ENCODE results near the gene IQGAP2. TPM values are rescaled to one million over a fixed set of nuclear protein-coding genes. Genes with fewer than 3 reads are reported as not detected.

Gene IQGAP2
- total and polyA plus RNA-seq, 8 donors, result 15.6 to 29.1 (median 17.1) TPM

DNA sequence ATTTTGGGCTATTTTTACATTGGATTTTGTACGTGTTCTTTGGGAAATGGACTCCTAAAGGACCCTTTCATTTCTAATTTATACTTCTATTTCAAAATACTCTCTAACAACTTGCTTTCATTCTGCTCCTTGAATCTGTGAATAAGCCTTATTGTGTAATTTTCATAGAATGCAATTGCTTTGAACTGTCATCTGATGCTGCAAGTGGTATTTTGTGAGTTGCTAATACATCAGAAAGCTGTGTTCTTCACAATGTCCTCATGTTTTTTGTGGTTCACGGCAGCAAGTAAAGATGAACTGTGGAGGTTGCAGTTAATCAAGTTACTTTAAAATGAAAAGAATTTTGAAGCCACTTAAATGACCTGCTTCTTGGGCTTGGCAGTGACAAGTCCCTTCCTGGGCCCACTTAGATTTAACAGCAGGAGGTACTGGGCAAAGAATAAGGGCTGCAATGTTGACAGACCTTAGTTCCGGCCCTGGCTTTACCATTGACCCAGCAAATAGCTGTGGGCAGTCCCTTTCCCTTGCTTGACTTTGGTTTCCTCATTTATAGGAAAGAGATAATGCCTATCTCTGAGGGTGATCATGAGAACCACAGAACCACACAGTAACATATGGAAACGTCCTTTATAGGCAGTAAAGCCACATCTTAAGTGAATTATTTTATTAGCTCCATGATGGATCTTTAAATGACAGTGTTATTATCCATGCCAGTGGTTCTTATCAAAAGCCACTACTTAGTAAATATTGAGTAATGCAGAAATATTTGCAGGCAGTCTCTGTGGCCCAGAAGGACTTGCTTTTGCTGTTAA is 54.8 kb downstream of the IQGAP2 start:
- no peaks in the 10 kb centered on the region for H3K27me3 ChIP-seq
- ATAC-seq, result peak; percentile 76
- no peaks in the 10 kb centered on the region for H3K36me3 ChIP-seq
- H3K27ac ChIP-seq, result peak overlapping the region in 1 of 2 donors; percentile 38
- peaks cover 4 to 17% of the 10 kb centered on the region in 2 donors for H3K4me1 ChIP-seq
- H3K9me3 ChIP-seq, result no peaks in the 10 kb centered on the region
- DNase-seq, result no peak
- no peak overlapping the region for H3K4me3 ChIP-seq
- TF ChIP-seq, protein P1, sequence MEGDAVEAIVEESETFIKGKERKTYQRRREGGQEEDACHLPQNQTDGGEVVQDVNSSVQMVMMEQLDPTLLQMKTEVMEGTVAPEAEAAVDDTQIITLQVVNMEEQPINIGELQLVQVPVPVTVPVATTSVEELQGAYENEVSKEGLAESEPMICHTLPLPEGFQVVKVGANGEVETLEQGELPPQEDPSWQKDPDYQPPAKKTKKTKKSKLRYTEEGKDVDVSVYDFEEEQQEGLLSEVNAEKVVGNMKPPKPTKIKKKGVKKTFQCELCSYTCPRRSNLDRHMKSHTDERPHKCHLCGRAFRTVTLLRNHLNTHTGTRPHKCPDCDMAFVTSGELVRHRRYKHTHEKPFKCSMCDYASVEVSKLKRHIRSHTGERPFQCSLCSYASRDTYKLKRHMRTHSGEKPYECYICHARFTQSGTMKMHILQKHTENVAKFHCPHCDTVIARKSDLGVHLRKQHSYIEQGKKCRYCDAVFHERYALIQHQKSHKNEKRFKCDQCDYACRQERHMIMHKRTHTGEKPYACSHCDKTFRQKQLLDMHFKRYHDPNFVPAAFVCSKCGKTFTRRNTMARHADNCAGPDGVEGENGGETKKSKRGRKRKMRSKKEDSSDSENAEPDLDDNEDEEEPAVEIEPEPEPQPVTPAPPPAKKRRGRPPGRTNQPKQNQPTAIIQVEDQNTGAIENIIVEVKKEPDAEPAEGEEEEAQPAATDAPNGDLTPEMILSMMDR (IDR thresholded peaks at IDR 0.05), result no peak
- intact Hi-C loops (cut with DNase I), result no loop called here

DNA sequence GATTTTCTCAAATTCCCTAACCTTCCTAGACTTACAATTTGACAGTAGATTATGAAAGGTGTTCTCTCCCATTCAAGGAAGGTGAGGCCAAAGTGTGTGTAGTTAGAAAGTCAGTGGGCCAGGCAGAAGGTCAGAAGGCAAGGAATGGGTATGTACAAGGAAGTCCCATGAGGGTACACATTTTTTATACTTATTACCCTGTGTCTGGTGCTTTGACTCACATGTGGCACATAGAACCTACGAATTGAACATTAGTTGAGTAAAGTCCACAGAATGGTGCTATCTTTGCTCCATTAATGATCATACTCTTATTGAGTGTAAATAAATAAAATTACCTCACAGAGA is 55.4 kb downstream of the IQGAP2 start:
- no peaks in the 10 kb centered on the region for H3K9me3 ChIP-seq
- ATAC-seq, result no peak
- TF ChIP-seq, protein P1 (IDR thresholded peaks at IDR 0.05), result no peak
- no peak overlapping the region for H3K4me3 ChIP-seq
- H3K27me3 ChIP-seq, result no peaks in the 10 kb centered on the region
- peaks cover 4 to 14% of the 10 kb centered on the region in 2 donors for H3K4me1 ChIP-seq
- no peak overlapping the region for H3K27ac ChIP-seq
- DNase-seq, result no peak
- no peaks in the 10 kb centered on the region for H3K36me3 ChIP-seq
- intact Hi-C loops (cut with DNase I), result no loop called here

GRCh38 chr5:76460104-76460503 is 57.0 kb downstream of the IQGAP2 start:
- ATAC-seq (no peak), DNase-seq (no peak)
- Histone ChIP-seq H3K4me1 (peaks cover 4 to 14% of the 10 kb centered on the region in 2 donors), H3K36me3 (no peaks in the 10 kb centered on the region), H3K27me3 (no peaks in the 10 kb centered on the region), H3K4me3 (no peak overlapping the region), H3K27ac (no peak overlapping the region), H3K9me3 (no peaks in the 10 kb centered on the region)
- TF ChIP-seq, protein P1 (IDR thresholded peaks at IDR 0.05), result no peak
- intact Hi-C loops (cut with DNase I), result no loop called here

- DNase-seq (no peak), ATAC-seq (no peak)
- H3K27me3 ChIP-seq, result no peaks in the 10 kb centered on the region
- TF ChIP-seq, protein P1 (IDR thresholded peaks at IDR 0.05), result no peak
- no peaks in the 10 kb centered on the region for H3K9me3 ChIP-seq
- intact Hi-C loops (cut with DNase I), result no loop called here
- H3K27ac ChIP-seq, result no peak overlapping the region
- H3K4me1 ChIP-seq, result peaks cover 4 to 10% of the 10 kb centered on the region in 2 donors
- H3K36me3 ChIP-seq, result no peaks in the 10 kb centered on the region
- no peak overlapping the region for H3K4me3 ChIP-seq
These were observed 59.1 kb downstream of the IQGAP2 start for GRCh38 chr5:76462097-76462667.

GRCh38 chr5:76467216-76467615 is 64.1 kb downstream of the IQGAP2 start:
- intact Hi-C loops (cut with DNase I), result no loop called here

More at GRCh38 chr5:76467216-76467615, 64.1 kb downstream of the IQGAP2 start:
- DNase-seq, result no peak
- Histone ChIP-seq H3K36me3 (no peaks in the 10 kb centered on the region), H3K9me3 (no peaks in the 10 kb centered on the region), H3K27ac (no peak overlapping the region), H3K4me3 (no peak overlapping the region), H3K4me1 (peaks cover 0 to 11% of the 10 kb centered on the region in 2 donors), H3K27me3 (no peaks in the 10 kb centered on the region)
- no peak for ATAC-seq
- TF ChIP-seq, protein P1 (IDR thresholded peaks at IDR 0.05), result no peak

Data from left lung (tissue), 10 donors.